HG03045 (cell line): ENCODE data around the gene RPP38.

Experiments used
- ATAC-seq: cut with Tn5 transposase; IDR thresholded peaks from one replicate; pipeline ENCODE4 v1.9.1; 2021; ENCODE audit warnings: mild to moderate bottlenecking, moderate library complexity; ENCODE audit not compliant: unreplicated experiment

Gene RPP38

DNA sequence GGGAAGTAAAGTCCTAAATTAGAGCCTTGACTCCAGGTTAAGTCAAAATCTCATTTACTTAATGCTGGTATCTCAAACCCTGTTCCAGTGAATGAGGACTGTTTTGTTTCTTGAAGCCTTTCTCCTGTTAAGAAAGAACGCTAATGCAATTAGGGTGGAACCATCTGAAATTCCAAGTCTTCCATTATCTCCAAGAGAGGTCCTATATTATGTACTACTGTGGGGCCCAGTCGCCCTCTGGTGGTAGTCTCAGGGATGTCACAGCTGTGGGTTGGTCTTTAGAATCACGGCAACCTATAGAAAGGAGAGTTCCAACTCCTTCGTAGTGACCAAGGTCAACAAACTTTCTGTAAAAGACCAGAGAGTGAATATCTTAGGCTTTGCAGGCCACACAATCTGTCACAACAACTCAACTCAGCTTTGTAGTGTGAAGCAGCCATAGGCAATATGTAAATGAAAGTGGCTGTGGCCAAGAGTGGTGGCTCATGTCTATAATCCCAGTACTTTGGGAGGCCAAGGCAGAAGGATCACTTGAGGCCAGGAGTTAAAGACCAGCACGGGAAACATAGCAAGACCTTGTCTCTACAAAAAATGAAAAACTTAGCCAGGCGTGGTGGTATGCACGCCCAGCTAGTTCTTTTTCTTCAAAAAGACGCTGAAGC is 9.3 kb downstream of the RPP38 start:
- peak; percentile 76 for ATAC-seq

DNA sequence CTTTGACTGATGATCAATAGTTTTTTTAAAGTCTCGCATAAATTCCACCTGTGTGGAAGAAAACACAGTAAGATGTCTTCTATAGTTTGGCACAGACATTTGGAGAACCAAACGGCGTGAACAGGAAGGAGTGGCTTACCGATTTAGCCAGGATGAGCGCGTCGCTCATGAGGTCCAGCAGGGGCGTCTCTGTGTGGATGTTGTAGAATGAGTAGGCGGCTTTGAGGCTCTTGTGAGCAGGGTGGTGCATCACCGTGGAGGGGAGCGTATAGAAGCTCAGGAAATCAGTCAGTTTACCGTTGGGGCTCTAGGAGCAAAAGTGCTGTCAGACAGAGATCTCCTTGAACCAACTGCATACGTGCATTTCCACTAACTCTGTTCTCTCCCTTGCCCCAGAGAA is 15.5 kb downstream of the RPP38 start:
- ATAC-seq = no peak

DNA sequence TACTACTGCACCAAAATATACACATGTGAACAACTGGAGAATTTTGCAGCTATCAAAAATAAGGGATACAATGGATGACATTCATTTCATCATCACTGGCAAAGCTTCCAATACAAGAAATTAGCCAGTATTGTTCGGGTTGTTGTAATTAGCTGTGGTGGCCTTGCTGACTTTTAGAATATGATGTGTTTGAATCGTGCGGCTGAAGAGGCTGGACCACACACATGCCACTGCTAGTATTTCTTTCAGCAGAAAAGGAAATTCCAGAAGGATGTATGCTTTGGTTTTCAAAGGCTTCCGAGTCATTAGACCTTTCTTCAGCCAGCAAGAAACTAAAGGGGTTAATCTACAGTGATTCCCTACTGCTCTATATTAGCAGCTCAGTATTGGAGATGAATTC is 16.6 kb downstream of the RPP38 start:
- no peak for ATAC-seq

DNA sequence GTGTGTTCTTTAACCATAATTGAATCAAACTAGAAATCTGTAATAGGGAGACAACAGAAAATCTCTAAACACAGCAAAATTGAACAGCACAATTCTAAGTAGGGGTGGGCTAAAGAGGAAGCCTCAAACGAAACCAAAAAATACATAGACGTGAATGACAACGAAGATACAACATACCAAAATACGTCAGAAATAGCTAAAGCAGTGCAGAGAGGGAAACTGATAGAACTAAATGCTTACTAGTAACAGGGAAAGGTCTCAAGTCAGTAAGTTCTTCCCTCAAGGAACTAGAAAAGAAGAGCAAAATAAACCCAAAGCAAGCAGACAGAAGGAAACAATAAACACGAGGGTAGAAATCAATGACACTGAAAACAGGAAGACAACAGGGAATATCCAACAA is 19.1 kb downstream of the RPP38 start:
- no peak for ATAC-seq

DNA sequence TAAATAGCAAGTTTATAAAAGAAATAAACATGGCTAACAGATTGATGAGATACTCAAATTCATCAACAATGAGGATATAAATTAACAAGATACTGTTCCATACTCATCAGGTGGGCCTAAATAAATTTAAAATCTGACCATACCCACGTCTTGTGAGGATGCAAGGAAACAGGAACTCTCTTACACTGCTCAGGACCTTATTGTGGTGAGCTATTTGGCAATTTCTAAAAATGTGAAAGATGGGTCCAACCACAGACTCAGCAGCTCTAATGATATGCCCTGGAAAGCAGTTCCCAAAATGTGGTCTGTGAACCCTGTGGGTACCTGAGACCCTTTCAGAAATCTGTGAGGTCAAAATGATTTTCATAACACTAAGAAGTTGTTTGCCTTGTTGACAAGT is 21.5 kb downstream of the RPP38 start:
- no peak for ATAC-seq

DNA sequence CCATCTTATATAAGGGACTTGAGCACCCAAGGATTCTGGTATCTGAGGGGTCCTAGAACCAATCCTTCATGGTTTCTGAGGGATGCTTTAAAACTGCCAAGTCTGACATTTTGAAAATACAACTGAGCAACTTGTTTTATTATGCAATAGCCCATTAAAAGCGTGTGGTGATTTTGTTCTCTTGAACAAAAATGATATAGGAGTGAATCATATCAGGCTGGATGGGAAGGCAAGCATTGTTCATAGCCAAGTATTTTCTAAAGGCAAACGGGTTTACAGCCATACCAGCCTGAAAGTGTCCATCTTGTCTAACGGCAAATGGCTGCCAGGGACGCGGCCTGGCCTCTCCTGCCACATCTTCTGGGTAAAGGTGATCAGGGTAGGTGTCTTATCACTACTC is 23.4 kb downstream of the RPP38 start:
- no peak for ATAC-seq

DNA sequence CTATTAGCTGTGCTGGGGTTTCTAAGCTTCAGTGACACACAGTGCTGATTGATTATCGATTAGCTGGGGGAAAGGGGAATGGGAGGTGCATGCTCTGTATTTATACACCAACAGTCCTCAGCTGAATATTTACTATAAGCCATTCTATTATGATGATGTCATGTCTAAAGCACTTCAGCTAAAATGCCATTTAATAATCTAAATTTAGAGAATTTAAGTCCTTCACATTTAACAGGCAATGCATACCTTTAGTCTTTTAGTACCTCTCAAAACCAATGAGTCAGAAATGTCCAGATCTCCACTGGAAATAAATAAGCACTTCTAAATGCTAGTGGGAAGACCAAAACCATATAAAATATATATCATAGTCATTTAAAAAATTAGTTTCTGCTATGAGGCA is 24.6 kb downstream of the RPP38 start:
- no peak for ATAC-seq

DNA sequence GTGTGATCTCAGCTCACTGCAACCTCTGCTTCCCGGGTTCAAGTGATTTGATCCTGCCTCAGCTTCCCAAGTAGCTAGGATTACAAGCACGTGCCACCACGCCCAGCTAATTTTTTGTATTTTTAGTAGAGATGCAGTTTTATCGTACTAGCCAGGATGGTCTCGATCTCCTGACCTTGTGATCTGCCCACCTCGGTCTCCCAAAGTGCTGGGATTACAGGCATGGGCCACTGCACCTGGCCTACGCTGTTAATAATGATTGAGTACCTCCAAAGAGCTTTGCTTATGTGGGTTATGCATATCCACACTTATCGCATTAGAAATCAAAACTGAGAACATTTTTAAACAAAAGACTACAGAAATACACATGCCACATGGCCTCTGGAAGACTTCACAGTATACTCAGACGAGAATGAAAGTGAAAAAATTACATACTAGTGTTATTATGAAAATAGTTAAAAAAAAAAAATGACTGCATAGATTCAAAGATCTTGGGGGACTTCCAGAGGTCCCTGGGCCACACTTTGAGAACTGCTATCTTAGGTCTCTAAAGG is 25.4 kb downstream of the RPP38 start:
- peak; percentile 89 for ATAC-seq

DNA sequence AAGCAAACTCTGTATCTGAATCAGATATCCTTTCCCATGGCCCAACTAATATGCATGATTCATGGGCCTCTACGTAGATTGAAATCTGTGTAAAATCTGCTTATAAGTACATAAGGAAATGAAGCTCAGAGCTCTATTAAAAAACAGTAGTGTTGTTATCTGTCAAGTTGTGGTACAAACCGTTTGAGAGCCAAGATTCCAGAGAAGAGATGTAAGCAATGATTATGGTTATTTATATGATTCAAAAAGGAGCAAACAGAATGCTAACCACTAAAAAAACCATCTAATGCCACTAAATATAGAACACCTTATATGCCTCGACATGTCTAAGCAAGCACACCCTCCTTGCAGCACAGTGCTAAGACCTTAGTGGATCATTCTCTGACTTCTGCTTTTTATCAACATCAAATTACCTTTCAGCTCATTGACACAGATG is 26.6 kb downstream of the RPP38 start:
- no peak for ATAC-seq

DNA sequence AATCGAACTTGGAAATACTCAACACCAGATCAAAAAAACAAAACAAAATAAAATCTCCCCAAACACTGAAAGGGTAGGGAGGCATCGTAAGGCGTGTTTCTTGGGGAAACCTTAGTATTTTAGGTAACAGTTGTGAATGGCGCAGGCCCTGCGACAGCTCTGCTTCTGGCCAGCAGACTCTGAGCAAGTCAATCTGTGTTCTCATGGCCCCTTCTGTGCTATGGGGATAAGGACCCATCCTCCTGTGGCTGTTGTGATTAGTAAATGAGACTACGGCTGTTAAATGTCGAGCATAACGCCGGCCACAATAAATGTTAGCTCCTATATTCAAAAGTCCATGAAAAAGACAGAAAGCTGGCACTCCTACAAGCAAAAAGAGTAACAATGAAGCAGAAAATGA is 27.0 kb downstream of the RPP38 start:
- ATAC-seq = no peak

DNA sequence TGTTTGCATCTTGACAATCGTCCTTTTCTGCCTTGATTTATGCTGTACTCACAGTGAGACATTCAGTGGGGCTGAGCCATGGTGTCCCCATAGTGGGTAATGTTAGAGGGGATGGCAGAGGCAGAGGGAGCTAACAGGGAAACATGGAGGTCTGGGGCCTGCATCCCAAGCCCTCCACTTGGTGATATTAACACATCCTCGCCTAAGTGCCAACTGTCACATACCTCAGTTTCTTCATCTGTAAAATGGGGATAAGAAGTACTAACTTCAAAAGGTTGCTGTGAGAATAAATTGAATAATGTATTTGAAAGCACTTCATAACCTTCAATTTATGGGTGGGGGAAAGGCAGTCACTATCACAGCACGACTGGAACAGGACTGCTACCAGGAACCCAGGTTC is 27.8 kb downstream of the RPP38 start:
- ATAC-seq = no peak

DNA sequence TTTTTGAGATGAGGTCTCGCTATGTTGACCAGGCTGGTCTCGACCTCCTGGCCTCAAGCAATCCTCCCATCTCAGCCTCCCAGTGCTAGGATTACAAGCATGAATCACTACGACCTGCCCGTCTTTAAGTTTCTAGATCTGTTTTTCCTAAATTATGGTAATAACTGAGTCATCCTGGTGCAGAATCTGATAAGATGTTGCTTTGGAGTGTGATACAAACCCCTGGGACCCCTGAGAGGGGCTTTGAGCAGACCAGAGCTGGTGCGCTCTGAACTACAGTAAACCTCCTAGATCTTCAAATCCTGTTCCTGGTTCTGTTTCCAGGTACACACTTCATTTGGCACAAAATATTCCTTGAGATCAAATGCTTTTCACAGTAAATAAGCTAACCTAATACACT is 34.2 kb downstream of the RPP38 start:
- no peak for ATAC-seq

DNA sequence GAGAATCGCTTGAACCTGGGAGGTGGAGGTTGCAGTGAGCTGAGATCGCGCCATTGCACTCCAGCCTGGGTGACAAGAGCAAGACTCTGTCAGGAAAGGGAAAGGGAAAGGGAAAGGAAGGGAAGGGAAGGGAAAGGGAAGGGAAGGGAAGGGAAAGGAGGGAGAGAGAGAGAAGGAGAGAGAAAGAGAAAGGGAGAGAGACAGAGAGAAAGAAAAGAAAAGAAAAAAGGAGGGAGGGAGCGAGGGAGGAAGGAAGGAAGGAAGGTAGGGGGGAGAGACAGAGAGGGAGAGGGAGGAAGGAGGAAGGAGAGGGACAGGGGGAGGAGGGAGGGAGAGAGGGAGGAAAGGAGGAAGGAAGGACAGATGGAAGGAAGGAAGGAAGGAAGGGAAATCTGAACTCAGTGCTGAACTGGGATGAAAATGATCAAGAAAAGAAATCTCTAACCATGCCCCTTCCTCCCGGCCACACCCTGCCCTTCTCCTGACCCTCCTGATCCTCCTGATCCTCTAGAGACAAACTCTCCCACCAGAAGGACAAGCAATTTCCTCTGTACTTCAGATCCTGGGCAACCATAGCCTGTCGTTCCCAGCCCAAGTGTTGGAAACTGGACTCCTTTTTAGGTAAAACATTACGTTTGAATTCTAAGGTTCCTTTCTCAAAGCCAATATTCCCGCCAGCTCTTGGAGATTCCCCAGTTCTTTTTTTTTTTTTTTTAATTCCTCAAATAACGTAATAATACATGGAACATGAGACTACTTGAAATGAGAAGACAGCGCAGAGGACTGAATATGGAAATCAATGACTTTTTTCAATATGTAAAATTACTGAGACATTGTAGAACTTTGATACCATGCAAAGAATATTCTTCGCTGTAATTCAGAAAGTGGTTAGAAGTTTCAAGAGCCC is 39.2 kb downstream of the RPP38 start:
- ATAC-seq = no peak

DNA sequence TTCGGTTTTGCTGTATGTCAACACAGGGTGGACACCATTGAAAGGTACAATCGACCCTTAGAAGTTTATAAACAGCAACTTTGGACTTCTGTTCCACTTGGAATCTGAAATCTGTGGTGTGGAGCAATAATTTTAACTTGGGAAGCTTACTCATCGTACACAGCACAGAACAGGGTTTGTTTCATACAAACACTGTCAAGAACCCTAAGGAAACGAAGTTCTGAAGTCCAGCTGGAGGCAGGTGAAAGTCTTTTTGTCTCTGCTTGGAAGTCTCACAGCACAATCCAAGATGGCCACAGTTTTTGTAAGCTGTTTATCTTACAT is 39.8 kb downstream of the RPP38 start:
- ATAC-seq = no peak

DNA sequence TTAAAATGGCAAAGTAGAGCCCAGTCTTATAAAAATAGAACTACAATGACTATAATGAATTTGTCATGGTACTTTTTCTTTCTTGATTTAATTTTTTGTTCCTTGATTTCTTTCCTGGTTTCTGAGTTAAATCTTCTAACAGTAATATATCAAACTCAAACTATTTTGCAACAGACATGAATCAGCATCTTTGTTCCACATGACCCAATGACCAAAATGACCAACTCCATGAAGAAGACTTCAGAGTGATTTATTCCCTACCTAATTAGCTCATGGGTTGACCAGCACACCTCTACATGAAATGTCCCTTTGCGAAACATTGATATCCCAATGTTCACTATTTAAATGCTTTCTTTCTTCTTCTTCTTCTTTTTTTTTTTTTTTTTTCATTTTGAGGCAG is 40.5 kb downstream of the RPP38 start:
- ATAC-seq = no peak

DNA sequence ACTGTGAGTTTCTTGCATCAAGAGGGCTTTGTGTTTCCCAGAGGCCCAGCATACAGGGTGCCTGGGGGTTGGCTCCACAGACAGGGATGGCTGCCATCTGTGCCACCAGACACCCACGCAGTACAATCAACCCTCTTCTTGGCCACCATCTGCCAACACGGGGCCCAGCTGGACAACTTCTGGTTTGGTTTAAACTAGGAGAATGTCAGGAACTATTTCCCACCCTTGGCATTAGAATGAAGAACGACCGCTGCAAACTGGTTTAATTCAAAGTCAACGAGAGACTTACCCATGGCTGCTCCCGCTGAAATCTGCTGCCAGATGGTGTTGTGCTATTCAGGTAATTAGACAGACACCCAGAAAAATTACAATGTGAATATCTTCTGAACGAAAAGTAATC is 43.5 kb downstream of the RPP38 start:
- ATAC-seq = no peak

DNA sequence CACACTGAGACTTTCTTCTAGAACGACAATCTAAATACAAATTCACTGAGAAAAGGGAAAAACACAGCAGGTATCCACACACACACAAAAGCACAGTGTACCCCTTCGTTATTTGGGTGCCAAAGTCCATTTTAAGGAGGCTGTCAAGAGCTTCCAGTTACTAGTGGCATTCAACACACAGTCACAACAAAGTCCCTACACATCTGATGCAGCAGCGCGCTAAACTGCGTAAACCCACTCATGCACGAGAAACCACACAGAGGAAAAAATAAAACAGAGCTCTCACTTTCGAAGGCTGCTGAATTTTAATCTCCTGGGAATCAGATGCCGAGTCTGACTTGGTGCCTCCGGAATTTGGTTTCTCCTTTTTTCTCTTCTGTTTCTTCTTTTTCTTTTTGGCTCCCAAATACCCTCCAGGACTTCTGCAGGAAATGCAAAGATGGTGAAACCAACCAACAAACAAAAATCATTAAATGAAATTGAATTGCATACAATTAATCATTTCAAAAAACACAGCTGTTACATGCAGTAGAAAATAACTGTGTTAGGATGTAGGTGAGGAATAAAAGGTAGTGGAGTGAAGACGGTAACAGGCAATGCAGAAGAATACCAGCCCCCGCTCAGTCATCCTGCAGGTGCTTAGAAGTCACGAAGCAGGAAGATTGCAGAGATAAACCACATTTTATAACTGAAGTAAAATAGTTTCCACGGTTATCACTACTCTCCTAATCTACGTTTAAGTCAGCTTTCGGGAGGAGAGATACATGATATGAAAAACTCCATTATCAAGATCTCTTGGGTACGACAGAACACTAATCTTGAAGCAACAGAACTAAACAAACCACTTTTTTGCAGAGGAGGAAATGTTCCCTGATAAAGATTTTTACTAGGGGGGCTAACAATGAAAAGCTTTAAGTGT is 44.2 kb downstream of the RPP38 start:
- ATAC-seq = peak; percentile 69

DNA sequence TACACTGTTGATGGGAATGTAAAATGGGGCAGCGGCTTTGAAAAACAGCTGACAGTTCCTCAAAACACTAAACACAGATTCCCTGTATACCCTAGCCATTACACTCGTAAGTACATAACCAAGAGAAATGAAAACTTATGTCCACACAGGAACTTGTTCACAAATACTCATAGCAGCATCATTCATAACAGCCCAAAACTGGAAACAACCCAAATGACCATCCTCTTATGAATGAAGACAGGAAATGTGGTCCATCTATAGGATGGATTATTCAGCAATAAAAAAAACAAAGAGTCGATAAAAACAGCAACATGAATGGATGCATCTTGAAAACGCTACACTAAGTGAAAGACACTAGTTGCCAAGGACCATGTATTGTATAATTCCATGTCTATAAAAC is 47.6 kb downstream of the RPP38 start:
- ATAC-seq = no peak

DNA sequence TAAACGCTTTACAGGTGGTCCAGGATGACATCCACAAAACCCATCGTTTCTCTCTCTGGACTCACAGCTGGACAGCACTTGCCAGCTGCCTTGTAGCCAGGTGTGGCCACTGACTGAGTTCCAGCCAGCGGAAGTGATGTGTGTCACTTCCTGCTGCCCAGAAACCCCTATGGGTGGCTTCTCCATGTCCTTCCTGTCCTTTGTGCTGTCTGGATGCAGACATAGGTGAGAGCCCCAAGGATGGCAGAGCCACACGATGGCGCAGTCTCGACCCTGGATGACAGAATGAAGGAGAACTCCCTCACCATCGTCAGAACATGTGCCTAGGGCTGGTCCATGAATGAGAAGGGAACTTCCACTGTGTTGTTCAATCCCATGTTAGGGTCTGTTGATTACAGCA is 49.2 kb downstream of the RPP38 start:
- no peak for ATAC-seq

DNA sequence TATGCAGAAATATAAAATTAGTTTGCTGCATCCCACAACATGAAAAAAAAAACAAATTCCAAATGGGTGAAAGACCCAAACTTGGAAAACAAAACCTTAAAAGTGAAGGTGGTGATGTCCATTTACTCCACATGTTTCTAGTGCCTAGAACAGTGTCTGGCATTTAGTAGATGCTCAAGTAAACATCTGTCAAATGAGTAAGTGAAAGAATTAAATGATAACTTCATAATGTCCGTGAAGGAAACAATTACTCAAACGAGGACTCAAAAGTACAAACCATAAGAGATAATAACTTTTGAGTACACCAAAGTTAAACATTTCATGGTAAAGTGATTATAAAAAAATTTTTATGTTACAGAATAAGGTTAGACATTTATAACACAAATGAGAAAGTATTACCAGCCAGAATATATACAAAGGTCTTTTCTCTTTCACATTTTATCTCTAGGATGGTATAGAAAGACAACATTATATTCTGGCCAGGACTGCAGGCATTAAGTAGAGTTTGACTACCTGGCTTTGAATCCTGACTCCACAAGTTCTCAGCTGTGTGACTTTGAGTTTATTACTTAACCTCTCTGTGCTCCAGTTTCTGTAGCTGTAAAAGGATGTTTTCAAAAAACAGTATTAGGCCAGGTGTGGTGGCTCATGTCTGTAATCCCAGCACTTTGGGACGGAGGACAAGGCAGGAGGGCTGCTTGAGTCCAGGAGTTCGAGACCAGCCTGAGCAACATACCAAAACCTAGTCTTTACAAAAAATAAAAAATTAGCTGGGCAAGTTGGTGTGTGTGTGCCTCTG is 50.6 kb downstream of the RPP38 start:
- ATAC-seq = no peak
